Upper lobe of left lung (tissue), 4 donors: ENCODE measurements around the gene HDDC2.

Experiments
- CTCF ChIP-seq, 6 experiments: fragments of 450-650 bp in 4 of 6; fragments of 200-600 bp in 2 of 6; sonication (generic) in 2 of 6; IDR thresholded peaks; one replicate each; pipeline ENCODE4 v1.5.1; 2016 to 2019; ENCODE audit warnings: antibody characterized with exemption in 6 of 6
- EP300 ChIP-seq, 4 donors: sonication (generic); formaldehyde crosslinking; IDR thresholded peaks; one replicate each; pipeline ENCODE4 v1.5.1; 2017; ENCODE audit warnings: antibody characterized with exemption in 4 of 4, control low read depth in 2 of 4
- POLR2A ChIP-seq, 4 donors: fragments of 450-650 bp; IDR thresholded peaks; one replicate each; pipeline ENCODE4 v1.5.1; 2016 to 2017; ENCODE audit warnings: antibody characterized with exemption in 4 of 4, mild to moderate bottlenecking in 2 of 4

- TF ChIP-seq EP300 (IDR thresholded peaks at IDR 0.05) (no peak), CTCF (IDR thresholded peaks at IDR 0.05) (no peak), POLR2A (IDR thresholded peaks at IDR 0.05) (no peak)
These were observed 15.8 kb downstream of the HDDC2 start for GRCh38 chr6:125285936-125286335.
